ENCODE results near the gene STK39.

DNA sequence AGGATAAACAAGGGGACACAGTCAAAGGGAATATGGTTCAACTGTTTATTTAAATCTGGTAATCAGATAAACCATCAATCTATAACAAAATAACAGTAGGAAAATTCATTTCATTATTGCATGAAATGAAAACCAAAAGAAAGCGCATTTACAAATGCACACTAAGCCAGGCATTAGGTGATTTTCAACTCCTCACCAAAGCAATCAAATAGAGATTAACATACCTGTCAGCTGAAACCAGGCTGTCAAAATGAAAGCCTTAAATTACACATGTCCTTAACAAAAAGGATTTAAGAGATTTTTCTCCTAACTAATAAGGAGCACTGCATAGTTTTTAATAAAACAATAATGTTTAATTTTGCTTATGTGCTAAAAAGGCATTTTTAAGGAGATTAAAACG lies 23.0 kb downstream of the STK39 start:
- TF ChIP-seq, protein P1, sequence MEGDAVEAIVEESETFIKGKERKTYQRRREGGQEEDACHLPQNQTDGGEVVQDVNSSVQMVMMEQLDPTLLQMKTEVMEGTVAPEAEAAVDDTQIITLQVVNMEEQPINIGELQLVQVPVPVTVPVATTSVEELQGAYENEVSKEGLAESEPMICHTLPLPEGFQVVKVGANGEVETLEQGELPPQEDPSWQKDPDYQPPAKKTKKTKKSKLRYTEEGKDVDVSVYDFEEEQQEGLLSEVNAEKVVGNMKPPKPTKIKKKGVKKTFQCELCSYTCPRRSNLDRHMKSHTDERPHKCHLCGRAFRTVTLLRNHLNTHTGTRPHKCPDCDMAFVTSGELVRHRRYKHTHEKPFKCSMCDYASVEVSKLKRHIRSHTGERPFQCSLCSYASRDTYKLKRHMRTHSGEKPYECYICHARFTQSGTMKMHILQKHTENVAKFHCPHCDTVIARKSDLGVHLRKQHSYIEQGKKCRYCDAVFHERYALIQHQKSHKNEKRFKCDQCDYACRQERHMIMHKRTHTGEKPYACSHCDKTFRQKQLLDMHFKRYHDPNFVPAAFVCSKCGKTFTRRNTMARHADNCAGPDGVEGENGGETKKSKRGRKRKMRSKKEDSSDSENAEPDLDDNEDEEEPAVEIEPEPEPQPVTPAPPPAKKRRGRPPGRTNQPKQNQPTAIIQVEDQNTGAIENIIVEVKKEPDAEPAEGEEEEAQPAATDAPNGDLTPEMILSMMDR (optimal IDR thresholded peaks at IDR 0.05 in 1 of 3, IDR thresholded peaks at IDR 0.05 in 1 of 3, conservative IDR thresholded peaks at IDR 0.05 in 1 of 3; ENCODE audit: extremely low read depth in 1 of 3, insufficient read depth in 2 of 3, low read length in 3 of 3) = no peak
- TF ChIP-seq EZH2 (IDR thresholded peaks at IDR 0.05; ENCODE audit: low read length) = no peak
